HG03571 (cell line): ENCODE measurements around the gene RBM23.
"Not testable (repeated sequence)": the region's sequence is repeated elsewhere in the genome, so short reads cannot be mapped to it uniquely, and the experiment has no call there.

ENCODE experiments used
- ATAC-seq: cut with Tn5 transposase; IDR thresholded peaks from one replicate; pipeline ENCODE4 v1.9.1; 2021; ENCODE audit not compliant: unreplicated experiment

RBM23 gene

DNA sequence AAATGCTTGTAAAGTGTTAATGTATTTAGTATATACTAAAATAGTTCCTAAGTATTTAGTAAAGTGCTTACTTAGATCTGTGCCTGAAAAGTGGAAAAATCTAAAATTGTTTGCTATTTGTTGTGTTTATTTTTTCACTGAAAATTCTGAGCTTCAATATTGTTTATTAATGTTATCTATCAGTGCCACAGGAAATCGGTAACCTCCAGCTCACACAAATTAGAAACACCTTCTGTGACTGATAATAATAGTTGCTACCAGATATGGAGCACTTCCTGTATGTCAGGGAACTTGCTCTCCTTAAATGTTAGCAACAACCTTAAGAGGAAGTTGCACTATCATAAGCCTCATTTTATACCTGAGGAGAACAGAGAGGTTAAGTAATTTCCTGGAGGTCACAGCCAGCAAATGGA lies 48.1 kb downstream of the RBM23 start:
- peak; percentile 27 for ATAC-seq

GRCh38 chr14:22866874-22867273 lies 52.1 kb downstream of the RBM23 start:
- no peak for ATAC-seq

DNA sequence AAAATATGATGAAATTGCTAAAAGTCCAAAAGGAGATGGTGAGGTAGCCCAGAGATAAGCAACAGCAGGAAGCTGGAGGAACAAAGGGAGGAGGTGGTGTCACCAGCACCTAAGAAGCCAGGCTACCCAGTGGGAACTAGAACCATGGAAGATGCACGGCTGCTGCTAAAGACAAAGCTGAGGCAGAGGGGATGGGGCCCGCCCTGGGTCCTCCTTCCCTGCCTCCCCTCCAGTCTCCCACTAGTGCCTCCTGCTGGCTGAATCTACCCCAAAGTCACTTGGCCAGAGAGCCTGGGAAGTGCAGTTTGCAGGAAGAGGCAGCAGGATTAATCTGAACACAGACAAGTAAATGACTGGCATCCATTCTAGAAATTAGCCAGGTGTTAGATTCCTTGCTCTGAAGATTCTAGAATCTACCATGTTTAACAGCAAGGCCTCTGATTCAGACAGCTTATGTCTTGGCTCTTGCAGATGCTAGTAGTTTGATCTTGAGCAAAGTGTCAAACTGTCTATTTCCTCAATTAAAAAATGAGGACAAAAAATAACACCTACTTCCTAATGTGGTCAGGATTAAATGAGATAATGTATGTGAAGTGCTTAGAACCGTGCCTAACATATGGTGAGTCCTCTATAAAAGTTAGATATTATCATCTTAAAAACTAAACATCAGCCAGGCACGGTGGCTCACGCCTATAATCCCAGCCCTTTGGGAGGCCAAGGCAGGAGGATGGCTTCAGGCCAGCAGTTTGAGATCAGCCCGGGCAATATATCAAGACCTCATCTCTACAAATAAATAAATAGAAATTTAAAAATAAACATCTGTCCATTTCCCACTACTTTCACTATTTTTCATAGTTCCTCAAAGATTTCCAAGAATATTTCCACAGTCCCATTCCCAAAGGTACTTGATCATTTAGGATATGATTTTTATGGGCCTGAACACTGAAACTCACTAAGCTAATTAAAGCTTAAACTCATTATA lies 53.2 kb downstream of the RBM23 start:
- no peak for ATAC-seq

DNA sequence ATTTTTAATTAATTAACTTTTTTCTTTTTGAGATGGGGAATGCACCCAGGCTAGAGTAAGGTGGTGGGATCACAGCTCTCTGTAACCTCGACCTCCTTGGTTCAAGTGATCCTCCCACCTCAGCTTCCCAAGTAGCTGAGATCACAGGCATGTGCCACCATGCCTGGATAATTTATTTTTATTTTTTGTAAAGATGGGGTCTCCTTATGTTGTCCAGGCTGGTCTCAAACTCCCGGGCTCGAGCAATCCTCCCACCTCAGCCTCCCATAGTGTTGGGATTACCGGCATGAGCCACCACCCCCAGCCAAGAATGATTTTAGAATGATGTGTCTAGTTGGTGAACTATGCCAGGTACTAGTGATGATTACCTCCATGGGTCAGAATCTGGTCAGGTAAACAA lies 54.0 kb downstream of the RBM23 start:
- ATAC-seq, result no peak

GRCh38 chr14:22861651-22862050 lies 57.3 kb downstream of the RBM23 start:
- no peak for ATAC-seq

GRCh38 chr14:22860377-22860776 lies 58.6 kb downstream of the RBM23 start:
- ATAC-seq, result not testable (repeated sequence)

DNA sequence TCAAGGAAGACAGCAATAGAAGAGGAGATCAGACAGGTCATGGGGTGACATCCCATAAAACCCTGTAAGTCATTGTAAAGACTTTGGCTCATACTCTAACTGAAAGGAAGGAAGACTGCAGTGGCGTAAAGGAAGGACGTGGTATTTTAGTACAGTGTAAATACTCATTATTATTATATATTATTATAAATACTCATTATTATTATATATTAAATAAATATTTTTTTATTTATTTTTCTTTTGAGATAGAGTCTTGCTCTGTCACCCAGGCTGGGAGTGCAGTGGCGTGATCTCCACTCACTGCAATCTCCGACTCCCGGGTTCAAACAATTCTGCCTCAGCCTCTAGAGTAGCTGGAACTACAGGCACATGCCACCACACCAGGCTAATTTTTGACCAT lies 62.5 kb downstream of the RBM23 start:
- no peak for ATAC-seq

- no peak for ATAC-seq
Observed at GRCh38 chr14:22854963-22855724, 63.8 kb downstream of the RBM23 start.

DNA sequence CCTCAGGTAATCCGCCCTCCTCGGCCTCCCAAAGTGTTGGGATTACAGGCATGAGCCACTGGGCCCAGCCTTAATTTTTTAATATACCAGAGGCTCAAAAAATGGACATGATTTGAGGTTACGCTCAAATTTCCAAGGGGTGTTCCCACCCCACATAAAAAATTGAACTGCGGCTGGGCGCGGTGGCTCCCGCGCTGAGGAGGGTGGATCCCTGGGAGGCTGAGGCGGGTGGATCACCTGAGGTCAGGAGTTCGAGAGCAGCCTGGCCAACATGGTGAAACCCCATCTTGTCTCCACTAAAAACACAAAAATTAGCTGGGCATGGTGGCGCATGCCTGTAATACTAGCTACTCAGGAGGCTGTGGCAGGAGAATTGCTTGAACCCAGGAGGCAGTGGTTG lies 64.7 kb downstream of the RBM23 start:
- ATAC-seq, result not testable (repeated sequence)

- no peak for ATAC-seq
Observed at GRCh38 chr14:22852940-22853767, 65.8 kb downstream of the RBM23 start.

DNA sequence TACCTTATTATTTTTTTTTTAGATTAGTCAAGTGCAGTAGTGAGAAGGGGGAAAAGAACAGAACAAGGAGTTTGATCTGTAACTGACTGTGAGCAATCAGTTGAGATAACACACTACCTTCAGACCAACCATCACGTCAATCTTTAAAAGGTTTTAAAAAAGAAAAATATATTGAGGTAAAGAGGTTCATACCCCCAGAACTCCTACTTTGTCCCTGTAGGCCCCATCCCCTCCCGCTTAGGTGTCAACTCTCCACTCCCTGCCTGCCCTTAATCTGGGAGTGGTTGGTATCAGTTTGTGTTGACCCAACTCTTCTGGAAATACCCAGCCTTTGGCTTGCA lies 66.4 kb downstream of the RBM23 start:
- ATAC-seq, result no peak

DNA sequence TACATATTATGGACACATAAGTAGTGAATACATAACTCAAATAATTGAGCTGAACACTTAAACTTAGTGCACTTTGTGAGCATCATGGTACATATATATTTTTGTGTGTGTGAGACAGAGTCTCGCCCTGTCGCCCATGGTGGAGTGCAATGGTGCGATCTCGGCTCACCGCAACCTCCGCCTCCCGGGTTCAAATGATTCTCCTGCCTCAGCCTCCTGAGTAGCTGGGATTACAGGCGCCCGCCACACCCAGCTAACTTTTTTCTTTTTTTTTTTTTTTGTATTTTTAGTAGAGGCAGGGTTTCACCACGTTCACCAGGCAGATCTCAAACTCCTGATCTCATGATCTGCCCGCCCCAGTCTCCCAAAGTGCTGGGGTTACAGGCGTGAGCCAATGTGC lies 66.8 kb downstream of the RBM23 start:
- not testable (repeated sequence) for ATAC-seq

DNA sequence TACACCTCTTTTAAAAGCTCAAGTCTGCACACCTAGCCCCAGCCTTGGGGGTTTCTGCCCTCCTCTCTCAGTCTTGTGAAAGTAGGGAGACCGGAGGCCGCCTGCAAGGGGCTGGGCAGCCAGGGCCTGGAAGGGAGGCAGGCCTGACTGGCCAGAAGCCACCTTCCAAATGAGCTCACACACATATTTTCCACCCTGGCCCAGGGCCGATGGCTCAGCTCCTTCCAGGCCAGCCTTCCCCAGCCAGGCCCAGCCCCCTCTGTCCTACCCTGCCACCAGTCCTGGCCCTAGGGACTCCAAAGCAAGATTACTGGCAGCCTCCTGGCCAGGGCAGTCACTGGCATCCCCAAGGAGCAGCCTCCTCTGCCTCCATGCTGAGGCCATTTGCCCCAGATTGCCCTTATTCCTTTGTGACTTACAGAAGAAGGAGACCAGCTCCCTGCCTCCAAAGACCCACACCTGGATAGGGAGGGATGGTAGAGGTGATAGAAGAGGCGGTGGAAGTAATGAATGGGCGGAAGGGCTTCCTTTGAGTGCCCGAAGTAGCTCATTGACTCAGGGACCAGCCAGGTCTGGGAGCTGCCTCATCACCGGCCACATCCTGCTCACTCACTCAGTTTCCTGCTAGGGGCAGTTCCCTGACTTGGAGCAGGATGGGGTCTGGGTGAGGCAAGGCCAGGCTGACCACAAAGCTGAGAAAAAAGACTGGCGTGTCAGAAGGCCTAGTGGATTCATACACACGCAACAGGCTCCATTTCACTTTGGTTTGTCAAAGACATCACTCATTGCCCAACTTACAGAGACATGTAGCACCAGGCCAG lies 67.8 kb downstream of the RBM23 start:
- no peak for ATAC-seq

DNA sequence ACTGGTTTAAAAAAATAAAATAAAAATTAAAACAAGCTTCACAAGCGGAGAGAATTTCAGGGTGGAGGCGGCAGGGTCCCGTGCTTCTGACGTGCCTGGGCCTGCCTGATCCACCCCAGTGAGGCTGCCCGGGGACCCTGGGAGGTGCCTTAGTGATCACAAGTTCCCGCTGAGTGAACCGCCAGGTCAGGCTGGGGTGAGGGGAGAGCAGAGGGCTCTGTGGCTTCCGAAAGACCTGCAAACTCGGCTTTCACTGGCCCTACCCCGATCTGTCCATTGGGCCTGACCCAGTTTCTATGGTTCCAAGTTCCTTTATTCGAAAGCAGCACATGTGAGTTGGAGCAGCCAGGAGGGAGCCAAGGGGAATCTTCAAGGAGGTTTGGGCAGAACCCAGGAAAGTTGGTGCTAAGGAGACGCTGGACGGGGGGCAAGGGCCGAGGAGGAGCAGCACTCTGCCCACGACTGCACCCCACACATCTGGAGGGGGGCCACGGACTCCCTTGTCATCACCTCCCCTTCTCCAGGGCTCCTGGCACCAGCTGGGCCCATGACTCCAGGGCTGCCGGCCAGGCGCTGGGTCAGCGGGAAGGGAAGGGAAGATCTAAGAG lies 69.6 kb downstream of the RBM23 start:
- ATAC-seq, result no peak

GRCh38 chr14:22848351-22849164 lies 70.4 kb downstream of the RBM23 start:
- ATAC-seq, result no peak

DNA sequence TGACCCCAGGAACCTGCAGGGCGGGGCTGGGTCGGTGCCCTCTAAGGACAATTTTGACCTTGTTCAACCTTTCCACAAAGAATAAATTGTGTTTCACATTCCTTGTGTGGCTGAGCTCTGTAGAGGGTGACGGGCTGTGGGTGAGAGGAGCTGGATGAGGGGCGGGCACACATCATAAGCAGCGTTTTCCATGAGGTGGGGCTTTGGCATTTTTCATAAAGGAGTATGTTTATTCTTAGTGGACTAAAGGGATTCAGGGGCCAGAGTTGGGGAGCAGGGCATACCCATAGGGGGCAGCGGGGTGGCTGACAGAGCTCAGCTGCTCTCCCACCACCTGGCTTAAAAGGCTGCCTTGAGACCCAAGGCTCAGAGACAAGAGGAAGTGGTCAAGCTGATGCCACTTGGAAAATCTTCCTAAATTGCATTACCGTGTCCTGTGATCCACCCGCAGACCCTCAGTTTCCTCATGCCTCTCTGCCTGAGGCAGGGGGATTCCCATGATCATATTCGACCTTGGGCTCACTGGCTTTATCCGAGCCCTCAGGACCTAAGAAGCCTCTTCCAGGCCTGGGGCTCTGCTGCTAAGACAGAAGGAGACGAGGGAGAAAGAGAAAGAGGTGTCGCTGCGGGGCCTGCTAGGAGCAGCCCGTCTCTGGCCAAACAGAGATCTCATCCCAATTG lies 71.1 kb downstream of the RBM23 start:
- ATAC-seq, result no peak

GRCh38 chr14:22846811-22847307 lies 72.1 kb downstream of the RBM23 start:
- no peak for ATAC-seq
